ENCODE measurements around the gene DHX9. TPM values are rescaled to one million over a fixed set of nuclear protein-coding genes. Genes with fewer than 3 reads are reported as not detected.

Gene DHX9
- total and polyA plus RNA-seq, 2 donors (not counting 1 experiment from before 2014, with no cell fraction given), result 120 to 133 TPM

DNA sequence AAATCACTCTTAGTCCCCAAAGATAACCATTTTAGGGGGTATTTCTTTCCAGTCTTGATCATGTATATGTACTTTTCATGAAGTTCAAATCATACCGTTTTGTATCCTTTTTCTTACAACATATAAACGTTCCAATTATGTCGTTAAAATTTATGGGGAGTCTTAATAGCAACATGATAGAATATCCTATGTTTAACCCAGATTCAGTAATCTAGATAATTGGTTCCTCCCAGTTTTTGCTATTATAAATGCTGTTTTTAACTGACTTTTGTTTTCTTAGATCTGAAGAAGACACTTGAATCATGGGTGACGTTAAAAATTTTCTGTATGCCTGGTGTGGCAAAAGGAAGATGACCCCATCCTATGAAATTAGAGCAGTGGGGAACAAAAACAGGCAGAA, 3.1 kb downstream of the DHX9 start:
- Histone ChIP-seq H3K4me1 (ENCODE audit: control insufficient read depth, extremely low read depth, insufficient read depth, low read length) (peaks cover 5% of the 10 kb centered on the region), H3K27me3 (ENCODE audit: control insufficient read depth, insufficient read depth, low read length) (no peaks in the 10 kb centered on the region), H3K9ac (ENCODE audit: insufficient read depth, low read length) (no peak overlapping the region), H3K36me3 (ENCODE audit: control insufficient read depth, insufficient read depth, low read length) (peaks cover 4% of the 10 kb centered on the region), H2AFZ (ENCODE audit: low read length) (no peak overlapping the region), H3K4me3 (replicated peaks in 1 of 4; ENCODE audit: control extremely low read depth in 1 of 4, insufficient read depth in 1 of 4, low read depth in 3 of 4, low read length in 4 of 4) (peak overlapping the region; percentile 9 to 90 (median 52)), H3K27ac (ENCODE audit: insufficient read depth, low read length) (no peak overlapping the region), H3K9me3 (ENCODE audit: control insufficient read depth, insufficient read depth, low read depth, low read length) (no peaks in the 10 kb centered on the region), H3K79me2 (ENCODE audit: control insufficient read depth, insufficient read depth, low read length) (peaks cover 78% of the 10 kb centered on the region), H3K4me2 (ENCODE audit: extremely low read depth, insufficient read depth, low read length) (peak overlapping the region; percentile 75), H4K20me1 (ENCODE audit: control insufficient read depth, extremely low read depth, insufficient read depth, low read length) (peaks cover 11% of the 10 kb centered on the region)
- TF ChIP-seq EZH2 (IDR thresholded peaks at IDR 0.05; ENCODE audit: low read length, missing control alignments), result no peak
- TF ChIP-seq, protein P1, sequence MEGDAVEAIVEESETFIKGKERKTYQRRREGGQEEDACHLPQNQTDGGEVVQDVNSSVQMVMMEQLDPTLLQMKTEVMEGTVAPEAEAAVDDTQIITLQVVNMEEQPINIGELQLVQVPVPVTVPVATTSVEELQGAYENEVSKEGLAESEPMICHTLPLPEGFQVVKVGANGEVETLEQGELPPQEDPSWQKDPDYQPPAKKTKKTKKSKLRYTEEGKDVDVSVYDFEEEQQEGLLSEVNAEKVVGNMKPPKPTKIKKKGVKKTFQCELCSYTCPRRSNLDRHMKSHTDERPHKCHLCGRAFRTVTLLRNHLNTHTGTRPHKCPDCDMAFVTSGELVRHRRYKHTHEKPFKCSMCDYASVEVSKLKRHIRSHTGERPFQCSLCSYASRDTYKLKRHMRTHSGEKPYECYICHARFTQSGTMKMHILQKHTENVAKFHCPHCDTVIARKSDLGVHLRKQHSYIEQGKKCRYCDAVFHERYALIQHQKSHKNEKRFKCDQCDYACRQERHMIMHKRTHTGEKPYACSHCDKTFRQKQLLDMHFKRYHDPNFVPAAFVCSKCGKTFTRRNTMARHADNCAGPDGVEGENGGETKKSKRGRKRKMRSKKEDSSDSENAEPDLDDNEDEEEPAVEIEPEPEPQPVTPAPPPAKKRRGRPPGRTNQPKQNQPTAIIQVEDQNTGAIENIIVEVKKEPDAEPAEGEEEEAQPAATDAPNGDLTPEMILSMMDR (conservative IDR thresholded peaks at IDR 0.05 in 1 of 2, IDR thresholded peaks at IDR 0.05 in 1 of 2; ENCODE audit: low read depth in 1 of 2, low read length in 2 of 2), result no peak
- DNase-seq (ENCODE audit: low read depth in 2 of 2), result no peak

DNA sequence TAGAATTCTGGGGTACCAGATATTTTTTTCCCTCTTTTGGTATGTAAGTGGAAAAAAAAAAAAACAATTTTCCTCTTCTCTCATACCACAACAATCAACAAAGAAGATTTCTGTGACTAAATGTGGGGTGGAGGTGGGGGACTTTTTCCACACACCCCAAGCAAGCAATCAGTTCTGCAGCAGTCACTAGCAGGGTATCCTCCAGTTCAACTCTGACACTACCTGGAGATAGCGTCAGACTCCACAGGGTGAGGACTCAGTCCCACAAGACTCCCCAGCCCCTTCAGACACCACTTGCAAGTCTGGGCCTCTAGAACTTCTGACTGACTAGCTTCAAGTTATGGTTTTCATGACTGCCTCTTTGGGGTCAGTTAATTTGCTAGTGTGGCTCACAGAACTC, 6.2 kb downstream of the DHX9 start:
- peaks cover 11% of the 10 kb centered on the region for H3K36me3 ChIP-seq (ENCODE audit: control insufficient read depth, insufficient read depth, low read length)
- no peaks in the 10 kb centered on the region for H3K27me3 ChIP-seq (ENCODE audit: control insufficient read depth, insufficient read depth, low read length)
- TF ChIP-seq, protein P1 (conservative IDR thresholded peaks at IDR 0.05 in 1 of 2, IDR thresholded peaks at IDR 0.05 in 1 of 2; ENCODE audit: low read depth in 1 of 2, low read length in 2 of 2), result no peak
- no peak for TF ChIP-seq EZH2 (IDR thresholded peaks at IDR 0.05; ENCODE audit: low read length, missing control alignments)
- H2AFZ ChIP-seq (ENCODE audit: low read length), result no peak overlapping the region
- H3K9ac ChIP-seq (ENCODE audit: insufficient read depth, low read length), result no peak overlapping the region
- H3K79me2 ChIP-seq (ENCODE audit: control insufficient read depth, insufficient read depth, low read length), result peaks cover 99% of the 10 kb centered on the region
- no peak overlapping the region for H3K27ac ChIP-seq (ENCODE audit: insufficient read depth, low read length)
- H4K20me1 ChIP-seq (ENCODE audit: control insufficient read depth, extremely low read depth, insufficient read depth, low read length), result peaks cover 11% of the 10 kb centered on the region
- no peak overlapping the region for H3K4me2 ChIP-seq (ENCODE audit: extremely low read depth, insufficient read depth, low read length)
- peaks cover 3% of the 10 kb centered on the region for H3K4me1 ChIP-seq (ENCODE audit: control insufficient read depth, extremely low read depth, insufficient read depth, low read length)
- H3K4me3 ChIP-seq (replicated peaks in 1 of 4; ENCODE audit: control extremely low read depth in 1 of 4, insufficient read depth in 1 of 4, low read depth in 3 of 4, low read length in 4 of 4), result no peak overlapping the region
- no peak for DNase-seq (ENCODE audit: low read depth in 2 of 2)
- no peaks in the 10 kb centered on the region for H3K9me3 ChIP-seq (ENCODE audit: control insufficient read depth, insufficient read depth, low read depth, low read length)

DNA sequence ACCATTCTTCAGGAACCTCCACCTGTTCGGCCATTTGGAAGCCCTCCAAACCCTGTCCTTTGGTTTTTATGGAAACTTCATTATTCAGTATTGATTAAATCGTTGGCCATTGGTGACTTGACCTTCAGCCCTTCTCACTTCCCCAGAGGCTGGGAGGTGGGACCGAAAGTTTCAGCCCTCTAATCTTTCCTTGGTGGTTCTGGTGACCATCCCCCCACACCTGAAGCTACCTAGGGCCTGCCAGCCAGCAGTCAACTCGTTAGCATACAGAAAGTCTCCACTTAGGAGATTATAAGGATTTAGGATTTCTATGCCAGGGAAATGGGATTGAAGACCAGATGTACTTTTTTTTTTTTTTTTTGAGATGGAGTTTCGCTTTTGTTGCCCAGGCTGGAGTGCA, 6.7 kb downstream of the DHX9 start:
- Histone ChIP-seq H3K27ac (ENCODE audit: insufficient read depth, low read length) (no peak overlapping the region), H3K4me2 (ENCODE audit: extremely low read depth, insufficient read depth, low read length) (no peak overlapping the region), H3K36me3 (ENCODE audit: control insufficient read depth, insufficient read depth, low read length) (peaks cover 11% of the 10 kb centered on the region), H3K79me2 (ENCODE audit: control insufficient read depth, insufficient read depth, low read length) (peaks cover 96% of the 10 kb centered on the region), H3K9me3 (ENCODE audit: control insufficient read depth, insufficient read depth, low read depth, low read length) (no peaks in the 10 kb centered on the region), H3K27me3 (ENCODE audit: control insufficient read depth, insufficient read depth, low read length) (no peaks in the 10 kb centered on the region), H3K9ac (ENCODE audit: insufficient read depth, low read length) (no peak overlapping the region), H2AFZ (ENCODE audit: low read length) (no peak overlapping the region), H3K4me3 (replicated peaks in 1 of 4; ENCODE audit: control extremely low read depth in 1 of 4, insufficient read depth in 1 of 4, low read depth in 3 of 4, low read length in 4 of 4) (no peak overlapping the region), H3K4me1 (ENCODE audit: control insufficient read depth, extremely low read depth, insufficient read depth, low read length) (peaks cover 3% of the 10 kb centered on the region), H4K20me1 (ENCODE audit: control insufficient read depth, extremely low read depth, insufficient read depth, low read length) (peaks cover 8% of the 10 kb centered on the region)
- no peak for TF ChIP-seq EZH2 (IDR thresholded peaks at IDR 0.05; ENCODE audit: low read length, missing control alignments)
- TF ChIP-seq, protein P1 (conservative IDR thresholded peaks at IDR 0.05 in 1 of 2, IDR thresholded peaks at IDR 0.05 in 1 of 2; ENCODE audit: low read depth in 1 of 2, low read length in 2 of 2), result no peak
- no peak for DNase-seq (ENCODE audit: low read depth in 2 of 2)
